Measurements from ENCODE around the gene PHF21B. TPM values are rescaled to one million over a fixed set of nuclear protein-coding genes. Genes with fewer than 3 reads are reported as not detected.

The PHF21B gene
- total RNA-seq, 1 donor from 2014 or later, result not detected

DNA sequence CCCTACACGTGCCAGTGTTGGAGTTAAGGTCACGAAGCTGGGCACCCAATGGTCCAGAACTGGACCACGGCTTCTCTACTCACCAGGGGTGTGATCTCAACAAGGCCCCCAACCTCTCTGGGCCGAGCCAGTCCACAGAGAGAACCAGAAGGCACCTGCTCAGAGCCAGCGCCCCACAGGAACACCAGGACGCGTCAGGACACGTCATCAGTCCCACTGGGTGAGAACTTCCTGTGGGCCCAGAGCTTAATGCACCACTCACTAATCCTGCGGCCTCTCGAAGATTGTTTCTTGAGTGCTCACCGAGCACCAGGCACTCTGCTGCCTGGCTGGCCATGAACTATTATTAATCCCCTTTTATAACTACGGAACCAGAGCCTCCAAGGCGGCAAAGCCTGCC lies 10.1 kb downstream of the PHF21B start:
- intact Hi-C loops (cut with DNase I), result no loop called here
- TF ChIP-seq, protein P1, sequence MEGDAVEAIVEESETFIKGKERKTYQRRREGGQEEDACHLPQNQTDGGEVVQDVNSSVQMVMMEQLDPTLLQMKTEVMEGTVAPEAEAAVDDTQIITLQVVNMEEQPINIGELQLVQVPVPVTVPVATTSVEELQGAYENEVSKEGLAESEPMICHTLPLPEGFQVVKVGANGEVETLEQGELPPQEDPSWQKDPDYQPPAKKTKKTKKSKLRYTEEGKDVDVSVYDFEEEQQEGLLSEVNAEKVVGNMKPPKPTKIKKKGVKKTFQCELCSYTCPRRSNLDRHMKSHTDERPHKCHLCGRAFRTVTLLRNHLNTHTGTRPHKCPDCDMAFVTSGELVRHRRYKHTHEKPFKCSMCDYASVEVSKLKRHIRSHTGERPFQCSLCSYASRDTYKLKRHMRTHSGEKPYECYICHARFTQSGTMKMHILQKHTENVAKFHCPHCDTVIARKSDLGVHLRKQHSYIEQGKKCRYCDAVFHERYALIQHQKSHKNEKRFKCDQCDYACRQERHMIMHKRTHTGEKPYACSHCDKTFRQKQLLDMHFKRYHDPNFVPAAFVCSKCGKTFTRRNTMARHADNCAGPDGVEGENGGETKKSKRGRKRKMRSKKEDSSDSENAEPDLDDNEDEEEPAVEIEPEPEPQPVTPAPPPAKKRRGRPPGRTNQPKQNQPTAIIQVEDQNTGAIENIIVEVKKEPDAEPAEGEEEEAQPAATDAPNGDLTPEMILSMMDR (IDR thresholded peaks at IDR 0.05), result no peak
- DNase-seq (ENCODE audit: low spot score in 2 of 2), result no peak
- Histone ChIP-seq H3K27ac (no peak overlapping the region), H3K4me1 (no peaks in the 10 kb centered on the region), H3K36me3 (no peaks in the 10 kb centered on the region), H3K4me3 (no peak overlapping the region), H3K27me3 (no peaks in the 10 kb centered on the region), H3K9me3 (no peaks in the 10 kb centered on the region)

DNA sequence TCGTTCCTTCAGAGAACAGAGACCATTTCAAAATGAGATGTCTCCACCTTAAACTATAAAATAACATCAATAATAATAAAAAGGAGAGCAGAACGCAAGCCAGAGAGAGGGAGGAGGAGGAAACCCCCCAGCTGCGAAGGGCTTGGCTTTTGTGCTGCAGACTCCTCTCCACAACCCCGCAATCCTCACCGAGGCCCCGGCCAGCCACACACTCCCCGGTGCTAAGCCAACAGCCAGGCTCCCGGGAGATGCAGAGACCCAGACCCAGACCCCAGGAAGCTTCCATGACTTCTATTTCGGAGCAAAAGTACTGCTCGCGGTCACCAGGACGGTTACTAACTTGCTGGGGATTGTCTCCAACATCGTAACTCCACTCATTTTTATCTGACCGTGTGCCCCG lies 10.6 kb downstream of the PHF21B start:
- no peak overlapping the region for H3K4me3 ChIP-seq
- DNase-seq (ENCODE audit: low spot score in 2 of 2), result no peak
- intact Hi-C loops (cut with DNase I), result no loop called here
- H3K9me3 ChIP-seq, result no peaks in the 10 kb centered on the region
- H3K27ac ChIP-seq, result no peak overlapping the region
- no peaks in the 10 kb centered on the region for H3K36me3 ChIP-seq
- TF ChIP-seq, protein P1 (IDR thresholded peaks at IDR 0.05), result no peak
- H3K4me1 ChIP-seq, result no peaks in the 10 kb centered on the region
- no peaks in the 10 kb centered on the region for H3K27me3 ChIP-seq

DNA sequence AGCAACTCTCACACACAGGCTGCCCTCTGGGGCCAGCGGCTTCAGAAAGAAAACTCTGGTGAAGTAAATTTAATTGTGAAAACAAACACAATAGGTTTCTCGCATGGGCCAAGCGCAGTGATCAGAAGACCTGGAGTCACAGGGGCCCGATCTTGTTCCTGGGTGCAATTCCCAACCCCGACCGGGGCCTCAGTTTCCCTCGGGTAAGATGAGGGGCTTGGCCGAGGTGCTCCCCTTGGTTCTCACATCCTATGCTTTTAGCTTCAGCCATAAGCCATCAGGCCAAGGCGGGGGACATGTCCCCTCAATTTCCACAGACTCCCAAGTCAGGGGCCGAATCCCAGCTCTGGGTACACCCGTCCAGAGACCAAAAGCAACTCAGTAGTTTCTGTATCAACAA lies 11.5 kb downstream of the PHF21B start:
- DNase-seq (ENCODE audit: low spot score in 2 of 2), result no peak
- TF ChIP-seq, protein P1 (IDR thresholded peaks at IDR 0.05), result no peak
- intact Hi-C loops (cut with DNase I), result no loop called here

DNA sequence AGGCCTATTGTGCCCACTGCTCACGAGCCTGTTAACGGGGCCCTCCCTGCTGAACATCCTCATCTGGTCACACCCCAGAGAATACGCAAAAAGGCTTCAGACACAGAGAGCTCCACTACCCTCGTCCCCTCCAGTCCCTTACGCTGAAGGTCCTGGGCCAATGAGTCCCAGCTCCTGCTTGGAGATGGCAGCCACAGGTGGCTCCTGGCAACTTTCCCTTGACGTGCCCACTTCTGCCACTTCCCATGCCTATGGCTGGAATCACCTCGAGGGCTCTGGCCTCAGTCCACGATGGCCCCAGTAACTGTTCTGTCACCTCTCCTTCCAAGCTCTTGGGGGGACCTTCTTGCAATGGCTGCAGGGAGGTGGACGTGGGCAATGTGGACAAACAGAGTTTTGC lies 12.7 kb downstream of the PHF21B start:
- H3K27ac ChIP-seq, result no peak overlapping the region
- no peaks in the 10 kb centered on the region for H3K9me3 ChIP-seq
- H3K4me1 ChIP-seq, result no peaks in the 10 kb centered on the region
- DNase-seq (ENCODE audit: low spot score in 2 of 2), result no peak
- no peak overlapping the region for H3K4me3 ChIP-seq
- no peaks in the 10 kb centered on the region for H3K36me3 ChIP-seq
- intact Hi-C loops (cut with DNase I), result no loop called here
- no peaks in the 10 kb centered on the region for H3K27me3 ChIP-seq
- TF ChIP-seq, protein P1 (IDR thresholded peaks at IDR 0.05), result no peak

More for the DNA sequence above, 11.5 kb downstream of the PHF21B start:
- Histone ChIP-seq H3K4me3 (no peak overlapping the region), H3K36me3 (no peaks in the 10 kb centered on the region), H3K9me3 (no peaks in the 10 kb centered on the region), H3K27ac (no peak overlapping the region), H3K27me3 (no peaks in the 10 kb centered on the region), H3K4me1 (no peaks in the 10 kb centered on the region)

DNA sequence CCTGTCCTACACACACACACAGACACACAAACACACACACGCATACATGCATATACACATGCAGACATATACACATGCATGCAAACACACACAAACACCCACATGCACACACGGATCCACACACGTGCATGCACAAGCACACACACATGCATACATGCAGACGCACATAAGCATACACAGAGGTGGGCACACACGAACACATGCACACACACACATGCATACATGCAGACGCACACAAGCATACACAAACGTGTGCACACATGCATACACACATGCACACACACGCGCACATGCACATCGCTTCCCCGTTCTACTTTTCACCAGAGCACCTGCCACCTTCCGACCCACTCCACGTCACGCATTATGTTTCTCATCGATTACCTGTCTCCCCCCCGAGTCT lies 13.2 kb downstream of the PHF21B start:
- TF ChIP-seq, protein P1 (IDR thresholded peaks at IDR 0.05), result no peak
- intact Hi-C loops (cut with DNase I), result no loop called here
- DNase-seq (ENCODE audit: low spot score in 2 of 2), result no peak
- Histone ChIP-seq H3K9me3 (no peaks in the 10 kb centered on the region), H3K36me3 (no peaks in the 10 kb centered on the region), H3K27me3 (no peaks in the 10 kb centered on the region), H3K27ac (no peak overlapping the region), H3K4me3 (no peak overlapping the region), H3K4me1 (no peaks in the 10 kb centered on the region)

DNA sequence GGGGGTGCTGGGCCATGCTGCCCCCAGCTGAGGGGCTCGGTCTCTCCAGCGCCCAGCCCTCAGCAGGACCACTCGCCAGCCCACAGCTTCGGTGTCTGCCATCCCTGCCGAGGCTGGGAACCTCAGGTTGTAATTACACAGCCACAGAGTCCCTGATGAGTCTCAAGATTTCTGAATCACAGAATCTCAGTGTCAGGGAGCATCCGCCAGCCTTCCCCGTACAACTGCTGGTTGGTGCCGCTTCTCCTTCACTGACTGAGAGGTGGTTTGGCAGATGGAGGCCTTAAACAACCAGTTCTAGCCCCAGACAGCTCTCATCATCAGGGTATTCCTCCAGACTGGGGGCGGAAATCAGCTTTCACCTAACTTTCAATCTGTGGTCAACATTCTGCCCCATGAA lies 13.7 kb downstream of the PHF21B start:
- Histone ChIP-seq H3K36me3 (no peaks in the 10 kb centered on the region), H3K4me1 (no peaks in the 10 kb centered on the region), H3K9me3 (no peaks in the 10 kb centered on the region), H3K4me3 (no peak overlapping the region), H3K27ac (no peak overlapping the region), H3K27me3 (no peaks in the 10 kb centered on the region)
- TF ChIP-seq, protein P1 (IDR thresholded peaks at IDR 0.05), result no peak
- intact Hi-C loops (cut with DNase I), result no loop called here
- no peak for DNase-seq (ENCODE audit: low spot score in 2 of 2)
